ENCODE results near the gene EFR3B.
"Not testable (repeated sequence)": the region's sequence is repeated elsewhere in the genome, so short reads cannot be mapped to it uniquely, and the experiment has no call there.

The EFR3B gene, protein sequence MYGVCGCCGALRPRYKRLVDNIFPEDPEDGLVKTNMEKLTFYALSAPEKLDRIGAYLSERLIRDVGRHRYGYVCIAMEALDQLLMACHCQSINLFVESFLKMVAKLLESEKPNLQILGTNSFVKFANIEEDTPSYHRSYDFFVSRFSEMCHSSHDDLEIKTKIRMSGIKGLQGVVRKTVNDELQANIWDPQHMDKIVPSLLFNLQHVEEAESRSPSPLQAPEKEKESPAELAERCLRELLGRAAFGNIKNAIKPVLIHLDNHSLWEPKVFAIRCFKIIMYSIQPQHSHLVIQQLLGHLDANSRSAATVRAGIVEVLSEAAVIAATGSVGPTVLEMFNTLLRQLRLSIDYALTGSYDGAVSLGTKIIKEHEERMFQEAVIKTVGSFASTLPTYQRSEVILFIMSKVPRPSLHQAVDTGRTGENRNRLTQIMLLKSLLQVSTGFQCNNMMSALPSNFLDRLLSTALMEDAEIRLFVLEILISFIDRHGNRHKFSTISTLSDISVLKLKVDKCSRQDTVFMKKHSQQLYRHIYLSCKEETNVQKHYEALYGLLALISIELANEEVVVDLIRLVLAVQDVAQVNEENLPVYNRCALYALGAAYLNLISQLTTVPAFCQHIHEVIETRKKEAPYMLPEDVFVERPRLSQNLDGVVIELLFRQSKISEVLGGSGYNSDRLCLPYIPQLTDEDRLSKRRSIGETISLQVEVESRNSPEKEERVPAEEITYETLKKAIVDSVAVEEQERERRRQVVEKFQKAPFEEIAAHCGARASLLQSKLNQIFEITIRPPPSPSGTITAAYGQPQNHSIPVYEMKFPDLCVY

DNA sequence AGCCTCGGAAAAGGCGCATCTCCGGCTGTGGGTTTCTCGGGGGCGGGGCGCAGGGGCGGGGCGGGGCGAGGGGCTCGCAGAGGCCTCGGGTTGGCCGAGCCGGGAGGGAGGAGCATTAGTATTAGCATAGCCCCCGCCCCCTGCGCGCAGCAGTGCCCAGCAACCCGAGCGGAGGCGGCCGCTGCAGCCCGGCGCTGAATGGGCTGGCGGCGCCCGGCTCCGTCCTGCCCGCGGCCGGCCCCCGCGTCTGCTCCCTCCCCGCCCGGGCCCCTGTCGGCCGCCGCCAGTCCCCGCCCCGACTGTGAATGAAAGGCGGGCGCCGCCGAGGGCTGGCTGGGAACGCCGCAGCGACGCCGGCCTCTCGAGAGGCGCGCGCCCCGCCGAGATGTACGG, at the start of gene EFR3B:
TSS of gene EFR3B (plus strand) at position 149 of the 393 bp plus-strand sequence. CDS start at position 386, 237 bp downstream.
- peak; percentile 98 for DNase-seq

DNA sequence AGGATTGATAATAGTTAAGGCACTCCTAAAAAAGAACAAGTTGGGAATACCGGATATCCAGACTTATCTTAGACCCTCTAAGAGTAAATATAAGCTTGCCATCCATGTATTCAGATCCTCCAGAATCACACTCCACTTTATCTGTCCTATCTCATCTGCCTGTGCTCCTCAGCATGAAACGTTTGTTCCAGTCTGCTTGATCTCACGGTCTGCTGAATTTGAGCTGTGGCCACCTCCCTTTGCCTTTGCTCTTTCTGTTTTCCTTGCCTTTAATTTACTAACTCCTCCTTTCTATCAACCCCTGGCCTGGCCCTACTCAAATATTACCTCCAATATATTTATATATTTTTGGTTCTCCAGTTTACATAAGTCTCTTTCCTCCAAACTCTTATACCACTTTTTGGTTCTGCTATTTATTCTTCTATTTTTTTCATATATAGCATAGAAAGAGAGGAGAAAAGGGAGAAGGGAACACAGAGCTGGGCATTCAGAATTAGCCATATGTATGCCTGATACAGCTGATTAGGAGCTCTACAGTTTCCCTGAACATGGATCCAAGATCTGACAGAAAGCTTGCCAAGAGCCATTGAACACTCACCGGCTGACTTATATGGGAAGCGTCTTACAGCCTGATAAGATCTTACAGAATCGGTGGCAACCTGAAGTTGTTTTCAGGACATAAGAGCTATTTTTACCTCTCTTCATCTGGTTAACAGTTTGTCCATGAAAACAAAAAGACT, 48.3 kb upstream of the EFR3B start:
- no peak for DNase-seq

DNA sequence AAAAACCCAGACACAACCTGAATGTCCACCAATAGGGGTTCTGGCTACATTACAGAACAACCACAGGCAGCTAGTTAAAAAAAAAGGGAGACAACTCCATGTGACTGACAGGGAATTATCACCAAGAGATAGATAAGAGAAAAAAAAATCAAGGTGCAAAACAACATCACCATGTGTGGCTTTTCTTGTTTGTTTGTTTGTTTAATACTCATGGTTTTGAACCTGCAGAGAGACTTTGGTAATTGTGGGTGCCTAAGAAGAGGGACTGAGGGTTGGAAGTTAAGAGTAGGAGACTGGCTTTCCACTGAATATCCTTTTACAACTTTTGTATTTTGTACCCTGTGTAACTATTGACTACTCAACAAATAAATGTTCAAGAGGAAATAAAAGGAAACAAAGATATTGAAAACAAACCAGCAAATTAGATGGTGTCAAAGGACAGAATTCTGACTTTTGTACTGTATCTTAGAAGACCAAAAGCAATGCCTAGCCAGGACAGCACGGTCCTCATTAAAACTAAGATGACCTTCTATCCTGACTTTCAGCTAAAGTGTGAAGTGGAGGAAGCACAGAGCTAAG, 47.6 kb upstream of the EFR3B start:
- DNase-seq, result no peak

DNA sequence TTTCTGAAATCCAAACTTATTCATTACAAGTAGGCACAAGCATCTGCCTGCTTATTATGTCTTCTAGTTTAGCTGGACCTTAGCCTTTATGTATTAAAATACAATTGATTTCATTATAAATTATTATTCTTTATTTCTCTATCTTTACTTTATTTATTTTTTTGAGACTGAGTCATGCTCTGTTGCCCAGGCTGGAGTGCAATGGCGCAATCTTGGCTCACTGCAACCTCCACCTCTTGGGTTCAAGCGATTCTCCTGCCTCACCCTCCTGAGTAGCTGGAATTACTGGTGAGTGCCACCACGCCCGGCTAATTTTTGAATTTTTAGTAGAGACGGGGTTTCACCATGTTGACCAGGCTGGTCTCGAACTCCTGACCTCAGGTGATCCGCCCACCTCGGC, 42.8 kb upstream of the EFR3B start:
- DNase-seq, result not testable (repeated sequence)

DNA sequence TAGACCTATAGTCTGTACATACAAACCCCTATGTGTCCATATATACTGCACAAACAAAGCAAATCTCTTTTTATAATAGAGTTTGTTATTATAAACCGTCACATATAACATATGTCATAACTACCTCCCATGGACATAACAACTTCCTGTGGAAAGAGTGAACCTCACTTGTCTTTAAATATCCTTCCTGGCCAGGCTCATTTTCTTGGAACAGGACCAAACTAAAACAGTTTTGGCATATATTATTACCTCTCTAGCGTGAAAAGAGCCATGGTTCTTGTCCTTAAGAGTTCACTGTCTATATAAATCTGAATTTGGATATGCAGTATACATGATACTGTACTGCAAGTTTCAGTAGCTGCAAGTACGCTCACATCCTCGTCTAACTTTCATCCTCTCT, 41.8 kb upstream of the EFR3B start:
- DNase-seq, result no peak

DNA sequence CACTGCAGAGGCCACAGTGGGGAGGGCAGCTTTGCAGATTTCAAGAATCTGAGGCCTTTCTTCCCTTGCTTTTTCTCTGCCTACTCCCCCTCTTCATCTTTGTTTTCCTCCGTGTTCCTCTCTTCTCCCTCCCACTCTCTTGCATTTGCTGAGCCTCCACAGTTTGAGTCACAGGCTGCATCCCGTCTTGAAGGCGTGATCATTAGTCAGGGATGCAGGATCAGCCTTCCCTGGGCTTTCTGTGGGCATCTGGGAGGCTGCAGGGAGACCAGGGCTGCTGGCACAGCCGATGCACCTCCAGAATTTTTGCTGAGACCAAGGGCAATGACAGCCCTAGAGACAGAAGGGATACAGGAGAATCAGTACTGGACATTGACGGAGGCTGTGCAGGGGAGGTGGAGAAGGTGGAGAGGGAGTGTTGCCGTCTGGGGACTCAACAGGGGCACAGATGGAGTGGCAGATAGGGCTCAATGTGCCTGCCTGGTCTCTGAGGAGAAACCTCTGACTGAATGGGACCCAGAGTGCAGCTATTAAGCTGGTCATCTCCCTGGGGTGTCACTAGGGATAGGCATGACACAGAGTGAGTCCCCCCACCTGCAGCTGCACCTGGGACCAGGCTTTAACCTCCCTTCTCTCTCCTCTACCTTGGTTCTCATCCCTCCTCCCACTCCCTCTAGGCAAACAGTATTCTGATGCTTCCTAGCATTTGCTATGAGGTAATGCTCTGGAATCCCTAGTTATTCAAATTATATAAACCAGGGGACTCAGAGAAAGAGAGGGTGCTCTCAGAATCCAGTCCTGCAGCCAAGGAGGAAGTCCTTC, 41.2 kb upstream of the EFR3B start:
- no peak for DNase-seq

DNA sequence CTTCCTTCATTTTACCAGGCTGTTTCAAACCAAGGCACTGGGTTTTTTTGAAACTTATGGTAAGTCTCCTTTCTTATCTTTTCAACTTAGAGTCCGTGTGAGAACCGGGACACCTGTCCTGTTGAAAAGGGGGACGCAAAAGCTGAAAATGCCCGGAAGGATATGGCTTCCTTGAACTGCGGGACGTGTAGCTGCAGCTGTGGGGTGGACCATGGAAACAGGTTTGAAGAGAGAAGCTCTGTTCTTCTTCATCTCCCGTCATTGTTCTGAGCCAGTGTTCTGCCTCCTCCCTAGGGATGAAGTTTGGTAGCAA, 40.6 kb upstream of the EFR3B start:
- DNase-seq, result no peak

DNA sequence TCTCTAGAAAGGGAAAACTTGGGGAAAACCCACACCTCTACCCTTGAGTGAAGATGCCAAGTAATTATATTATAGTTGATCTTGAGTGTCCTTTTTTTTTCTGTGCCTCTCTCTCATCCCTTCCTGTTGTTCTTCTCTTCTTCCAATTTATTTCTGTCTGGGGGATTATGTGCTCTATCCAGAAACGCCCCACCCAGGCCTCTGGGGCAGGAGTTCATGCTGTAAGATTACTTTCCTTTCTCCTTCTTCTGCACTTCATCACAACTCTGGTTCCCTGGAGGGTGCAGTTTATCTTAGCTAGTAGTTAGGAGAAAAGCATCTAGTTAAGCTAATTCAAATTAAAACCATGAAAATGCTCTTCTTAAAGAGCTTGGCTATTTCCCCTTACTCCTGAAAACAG, 39.8 kb upstream of the EFR3B start:
- no peak for DNase-seq

DNA sequence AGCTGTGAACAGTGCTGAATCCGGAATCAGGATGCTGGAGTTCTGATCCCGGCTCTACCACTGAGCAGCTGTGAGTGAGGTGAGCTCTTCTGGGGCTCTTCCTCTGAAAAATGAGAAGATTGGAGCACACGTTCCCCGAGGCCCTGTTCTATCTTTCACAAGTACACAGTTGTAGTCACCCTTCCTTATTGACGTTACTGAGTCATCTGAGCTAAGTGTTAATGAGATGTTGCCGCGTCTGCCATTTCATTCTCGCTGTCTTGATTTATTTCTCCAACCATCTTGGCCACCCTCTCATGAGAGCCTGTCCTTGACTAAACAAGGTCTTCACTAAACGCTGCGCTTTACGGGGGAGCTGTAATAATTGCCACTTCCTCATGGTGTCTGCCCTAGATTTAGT, 31.9 kb upstream of the EFR3B start:
- no peak for DNase-seq

DNA sequence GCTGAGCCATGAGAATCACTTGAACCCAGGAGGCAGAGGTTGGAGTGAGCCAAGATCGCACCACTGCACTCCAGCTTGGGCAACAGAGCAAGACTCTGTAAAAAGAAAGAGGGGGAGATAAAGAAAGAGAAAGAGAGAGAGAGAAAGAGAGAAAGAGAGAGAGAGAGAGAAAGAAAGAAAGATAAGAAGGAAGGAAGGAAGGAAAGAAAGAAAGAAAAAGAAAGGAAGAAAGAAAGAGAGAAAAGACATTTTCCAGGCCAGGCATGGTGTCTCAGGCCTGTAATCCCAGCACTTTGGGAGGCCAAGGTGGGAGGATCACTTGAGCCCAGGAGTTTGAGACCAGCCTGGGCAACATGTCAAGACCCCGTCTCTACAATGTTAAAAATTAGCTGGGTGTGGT, 30.5 kb upstream of the EFR3B start:
- DNase-seq, result not testable (repeated sequence)

DNA sequence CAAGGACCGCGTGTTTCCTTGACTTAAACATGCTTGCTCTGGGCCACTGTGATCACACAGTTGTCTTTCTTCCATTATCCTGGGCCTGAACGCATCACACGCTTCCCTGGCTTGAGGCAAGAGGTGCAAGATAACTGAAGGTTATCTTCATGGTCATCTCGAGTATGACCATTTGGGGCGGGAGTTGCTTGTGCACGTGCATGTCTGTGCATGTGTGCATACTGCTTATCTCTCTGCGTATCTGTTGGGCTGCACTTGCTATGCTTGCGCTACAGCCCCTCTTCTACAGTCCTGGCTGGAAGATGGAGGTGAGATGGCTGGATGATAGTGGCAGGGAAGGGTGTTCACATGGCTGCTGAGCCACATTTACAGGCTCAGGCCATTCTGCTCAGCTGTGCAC, 27.2 kb upstream of the EFR3B start:
- no peak for DNase-seq

DNA sequence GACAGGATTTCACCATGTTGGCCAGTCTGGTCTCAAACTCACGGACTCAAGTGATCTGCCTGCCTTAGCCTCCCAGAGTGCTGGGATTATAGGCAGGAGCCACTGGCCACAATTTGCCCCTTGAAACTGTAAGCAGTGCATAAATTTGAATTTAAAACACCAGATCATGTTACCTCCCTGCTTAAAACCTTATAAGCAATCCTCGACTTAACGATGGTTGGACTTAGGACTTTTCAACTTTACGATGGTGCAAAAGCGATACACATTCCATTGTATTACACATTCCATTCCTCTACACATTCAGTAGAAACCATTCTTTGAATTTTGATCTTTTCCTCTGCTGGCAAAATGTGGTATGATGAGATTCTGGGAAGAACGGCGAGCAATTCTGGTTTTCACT, 23.2 kb upstream of the EFR3B start:
- no peak for DNase-seq

DNA sequence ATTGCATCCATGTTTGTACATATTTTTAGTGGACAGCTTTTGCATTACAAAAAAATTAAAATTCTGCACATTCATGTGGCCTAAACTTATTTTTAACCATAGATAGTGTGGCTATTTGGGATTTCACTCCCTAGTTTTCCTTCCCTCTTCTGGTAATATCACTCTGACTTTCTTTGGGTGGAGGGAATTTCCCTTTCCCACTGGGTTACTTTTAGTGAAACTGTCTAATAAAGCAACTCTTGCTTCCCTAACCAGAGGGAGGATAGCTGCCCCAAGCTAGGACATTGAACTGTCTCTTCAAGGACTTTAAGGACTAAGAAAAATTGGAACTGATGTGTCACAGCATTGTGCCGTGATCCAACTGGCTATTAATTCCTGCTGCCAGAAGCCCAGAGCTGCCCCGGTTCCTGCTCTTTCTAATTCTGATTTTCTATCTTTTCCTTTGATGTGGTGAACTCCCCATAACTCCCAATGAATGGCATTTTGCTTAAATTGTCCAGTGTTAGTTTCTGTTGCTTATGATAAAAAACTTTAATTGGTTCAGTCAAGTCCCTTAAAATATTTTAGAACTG, 20.0 kb upstream of the EFR3B start:
- no peak for DNase-seq

DNA sequence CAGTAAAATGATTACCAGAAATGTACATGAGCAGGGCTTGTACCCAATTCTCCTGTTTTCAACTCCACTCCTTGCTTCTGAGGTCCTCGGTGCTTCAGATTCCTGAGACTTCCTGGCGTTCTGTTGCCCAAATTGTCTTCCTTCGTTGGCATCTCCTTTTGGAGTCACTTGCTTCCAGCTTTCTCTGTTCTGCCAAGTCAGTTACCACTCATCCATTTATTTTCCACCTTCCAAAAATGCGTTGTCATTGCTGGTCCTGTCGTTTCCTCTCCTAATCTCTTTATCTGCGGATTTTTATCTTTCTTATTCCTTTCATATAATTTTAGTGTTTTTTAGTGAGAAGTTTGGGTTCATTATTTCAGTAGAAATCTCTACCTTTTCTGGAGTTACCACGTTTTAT, 18.5 kb upstream of the EFR3B start:
- no peak for DNase-seq

DNA sequence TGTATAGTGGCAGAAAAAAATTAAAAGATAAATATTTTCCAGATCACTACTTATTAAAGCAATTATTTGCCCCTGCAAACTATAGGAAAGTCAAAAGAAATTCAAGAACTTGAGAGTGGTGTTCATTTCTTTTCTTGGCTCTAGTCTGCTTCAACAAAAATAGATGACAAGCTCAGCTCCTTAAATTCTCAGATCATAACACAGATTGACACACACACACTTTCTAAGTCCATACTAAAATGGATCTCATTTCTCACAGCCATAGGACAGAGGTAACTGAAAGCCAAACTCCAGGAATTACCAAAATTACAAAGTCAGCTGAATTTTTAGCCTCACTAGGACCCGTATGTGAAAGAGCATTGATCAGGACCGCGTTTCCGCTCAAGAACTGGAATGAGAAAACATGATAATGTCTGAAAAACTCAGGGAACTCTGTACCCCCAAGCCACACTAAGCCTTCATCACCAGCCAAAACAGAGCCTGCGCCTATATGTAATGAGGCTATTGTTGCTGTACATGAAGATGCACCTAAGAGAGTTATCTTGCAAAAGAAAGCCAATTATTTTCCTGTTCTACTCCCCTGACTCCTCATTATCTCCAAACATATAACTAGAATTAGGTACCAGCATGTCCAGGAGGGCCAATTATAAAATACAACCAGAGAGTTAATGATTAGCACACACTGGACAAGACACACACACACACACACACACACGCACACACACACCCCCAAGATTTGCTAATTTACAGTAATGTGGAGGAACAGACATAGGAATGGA, 16.5 kb upstream of the EFR3B start:
- no peak for DNase-seq

DNA sequence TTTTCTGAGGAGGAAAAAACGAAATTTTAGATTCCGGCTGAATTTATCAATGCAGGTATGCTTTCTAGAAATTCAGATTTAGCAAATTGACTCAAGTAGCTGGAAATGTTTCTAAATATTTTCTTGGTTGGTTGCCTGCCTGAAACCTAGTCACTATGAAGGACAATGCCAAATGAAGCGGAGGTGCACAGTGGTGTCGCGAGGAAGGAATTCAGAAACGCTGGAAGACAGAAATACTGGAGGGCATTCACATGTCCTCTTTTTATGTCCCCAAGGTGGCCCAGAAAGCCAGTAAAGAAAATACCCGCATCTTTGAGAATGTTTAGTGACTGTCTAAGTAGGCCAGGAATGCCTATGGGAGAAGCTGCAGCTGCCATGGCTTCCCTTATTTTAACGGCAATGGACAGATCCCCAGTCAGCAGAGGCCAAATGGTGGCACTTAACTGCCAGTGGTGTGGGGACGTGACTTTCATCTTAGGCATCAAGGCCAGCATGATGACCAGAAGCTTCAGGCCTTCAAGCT, 15.8 kb upstream of the EFR3B start:
- DNase-seq, result no peak

DNA sequence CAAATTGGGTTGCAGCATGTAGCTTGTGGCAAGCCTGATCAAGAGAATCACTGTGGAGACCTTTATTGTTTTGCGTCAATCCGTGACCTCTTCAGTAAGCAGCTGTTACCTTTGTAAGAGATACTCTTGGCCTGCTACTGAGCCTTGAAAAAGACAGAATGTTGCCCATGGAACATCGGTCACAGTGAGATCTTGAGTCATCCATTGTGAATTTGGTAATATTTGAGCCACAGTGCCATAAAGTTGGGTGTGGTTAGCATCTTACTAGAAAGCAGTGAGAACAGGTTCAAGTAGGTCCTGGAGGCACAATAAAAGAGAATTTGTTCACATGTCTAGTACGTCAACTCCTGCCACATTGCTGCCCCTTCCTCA, 12.7 kb upstream of the EFR3B start:
- no peak for DNase-seq

DNA sequence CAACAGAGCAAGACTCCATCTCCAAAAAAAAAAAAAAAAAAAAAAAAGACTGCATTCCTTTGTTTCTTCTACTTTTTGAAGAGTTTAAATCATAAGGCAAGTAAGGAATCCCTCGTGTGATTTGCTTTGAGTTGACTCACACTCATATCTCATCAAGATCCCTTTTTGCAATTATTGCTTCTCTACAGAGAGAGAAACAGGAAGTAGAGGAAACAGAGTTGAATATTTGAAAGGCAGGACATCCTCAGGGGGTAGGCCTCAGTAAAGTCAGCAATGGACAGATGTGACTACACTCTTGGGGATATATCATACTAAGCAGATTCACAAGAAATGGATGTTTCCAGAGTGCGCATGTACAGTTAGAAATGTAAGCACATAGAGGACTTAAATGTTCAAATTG, 11.2 kb upstream of the EFR3B start:
- no peak for DNase-seq

DNA sequence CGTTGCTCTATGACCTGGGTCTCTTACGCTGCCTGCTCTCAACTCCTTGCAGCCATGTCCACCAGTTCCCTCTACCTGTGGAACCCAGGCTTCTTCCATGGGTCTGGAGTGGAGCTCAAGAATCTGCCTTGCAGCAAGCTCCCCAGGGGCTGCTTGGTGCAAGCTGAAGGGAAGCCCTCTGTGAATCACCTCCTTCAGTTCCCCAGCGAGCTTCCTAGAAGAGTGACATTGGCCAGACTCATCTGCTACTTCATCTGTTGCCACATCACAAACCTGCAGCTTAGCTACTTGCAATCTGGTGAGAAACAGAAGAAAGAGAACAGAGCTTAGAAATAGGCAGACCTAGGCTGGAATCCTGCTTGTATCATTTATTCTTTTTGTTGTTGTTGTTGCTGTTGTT, 9.8 kb upstream of the EFR3B start:
- no peak for DNase-seq

DNA sequence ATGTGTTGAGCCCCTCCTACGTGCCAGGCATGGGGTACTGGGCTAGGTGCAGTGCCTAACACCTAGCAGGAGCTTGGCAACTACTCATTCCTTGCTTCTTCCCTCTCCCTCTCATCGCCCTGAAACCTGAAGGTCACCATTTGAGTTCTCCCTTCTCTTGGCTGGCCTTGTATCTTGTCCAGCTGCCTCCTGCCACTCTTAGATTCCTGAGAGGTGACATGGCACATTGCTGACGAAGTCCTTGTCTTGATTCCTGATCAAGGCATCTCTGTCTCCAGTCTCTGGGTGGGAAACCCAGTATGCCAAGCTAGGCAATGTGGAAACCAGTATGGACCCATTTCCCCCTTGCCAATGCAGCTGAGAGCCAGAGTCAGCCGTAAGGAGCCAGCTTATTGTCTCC, 9.0 kb upstream of the EFR3B start:
- DNase-seq, result no peak

DNA sequence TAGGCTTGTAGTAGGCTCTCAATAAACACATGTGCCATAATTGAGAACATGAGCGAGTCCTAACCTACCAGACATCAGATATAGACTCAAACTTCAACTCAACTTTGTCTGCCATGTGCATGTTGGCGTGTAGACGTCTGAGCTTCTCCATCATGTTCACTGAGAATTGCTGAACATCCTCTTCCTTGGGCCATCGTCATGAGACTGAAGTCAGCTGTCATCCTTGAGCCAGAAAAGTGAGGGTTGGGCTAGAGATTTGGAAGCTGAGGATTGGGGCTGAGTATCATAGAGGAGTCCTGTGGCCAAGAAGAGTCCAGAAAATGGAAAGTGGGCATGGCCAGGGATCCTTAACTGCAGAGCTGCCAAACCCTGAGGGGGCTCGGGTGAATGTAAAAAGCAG, 7.8 kb upstream of the EFR3B start:
- DNase-seq, result no peak

All from islet precursor cell (in vitro differentiated cells).